Measurements from ENCODE around the gene TTC39B. TPM values are rescaled to one million over a fixed set of nuclear protein-coding genes. Genes with fewer than 3 reads are reported as not detected.

Gene TTC39B
- total RNA-seq, 1 experiment from 2014 or later, result 7.4 TPM

- TF ChIP-seq ZBTB33 (IDR thresholded peaks at IDR 0.05; ENCODE audit: extremely low read depth, insufficient replicate concordance, low read length) (no peak), YY1 (IDR thresholded peaks at IDR 0.05; ENCODE audit: extremely low read depth, insufficient replicate concordance, low read depth, low read length) (no peak), POLR2AphosphoS5 (IDR thresholded peaks at IDR 0.05; ENCODE audit: low read depth, low read length) (no peak), ATF3 (IDR thresholded peaks at IDR 0.05) (no peak), FOSL1 (IDR thresholded peaks at IDR 0.05; ENCODE audit: low read depth) (no peak), POLR2A (IDR thresholded peaks at IDR 0.05; ENCODE audit: borderline replicate concordance, extremely low read depth, insufficient read depth, insufficient read length) (no peak), CEBPB (IDR thresholded peaks at IDR 0.05; ENCODE audit: low read depth) (no peak), EZH2 (IDR thresholded peaks at IDR 0.05) (no peak), SRF (IDR thresholded peaks at IDR 0.05; ENCODE audit: low read depth) (no peak)
Observed at GRCh38 chr9:15140051-15140450, 167.0 kb downstream of the TTC39B start (continued).

- POLR2A ChIA-PET, result no interaction called here
- Histone ChIP-seq H3K9me2 (ENCODE audit: insufficient read depth) (no peaks in the 10 kb centered on the region), H3K9me3 (ENCODE audit: control insufficient read depth in 1 of 2, insufficient read depth in 1 of 2, low read depth in 1 of 2, low read length in 2 of 2) (no peaks in the 10 kb centered on the region), H2AFZ (ENCODE audit: low read depth, low read length, poor library complexity, severe bottlenecking) (no peak overlapping the region), H3K4me2 (ENCODE audit: low read length) (no peak overlapping the region), H3K79me2 (ENCODE audit: insufficient read depth, low read length) (no peaks in the 10 kb centered on the region), H3K4me3 (replicated peaks in 1 of 2; ENCODE audit: low read depth in 1 of 2, low read length in 2 of 2) (no peak overlapping the region), H3K9ac (ENCODE audit: low read length) (no peak overlapping the region), H3K27ac (ENCODE audit: low read depth, low read length) (no peak overlapping the region), H4K20me1 (ENCODE audit: insufficient read depth) (no peaks in the 10 kb centered on the region), H3K27me3 (ENCODE audit: insufficient read depth, low read length) (no peaks in the 10 kb centered on the region), H3K36me3 (ENCODE audit: control insufficient read depth in 1 of 2, insufficient read depth in 2 of 2, low read length in 2 of 2) (no peaks in the 10 kb centered on the region), H3K4me1 (ENCODE audit: control insufficient read depth in 1 of 2, insufficient read depth in 2 of 2, low read length in 2 of 2) (peaks cover 0 to 19% of the 10 kb centered on the region in 2 experiments; a peak in 2 of 4 replicates)
- no peak for DNase-seq (ENCODE audit: low read depth, low spot score)
- ATAC-seq, result no peak
- intact Hi-C loops (cut with micrococcal nuclease), result loop anchor here (5.0 kb wide), 2 partner anchors 82 to 292 kb away; no protein-coding TSS in a partner anchor
- RAD21 ChIA-PET (ENCODE audit: low non-redundant PET in 1 of 2, low total read pairs in 2 of 2, uncharacterized antibody in 2 of 2, unreplicated experiment in 2 of 2), result no interaction called here
- no peak for TF ChIP-seq POLR2AphosphoS5 (IDR thresholded peaks at IDR 0.05; ENCODE audit: low read depth, low read length)
- TF ChIP-seq REST (IDR thresholded peaks at IDR 0.05; ENCODE audit: low read depth), result no peak
- TF ChIP-seq RAD21 (IDR thresholded peaks at IDR 0.05; ENCODE audit: low read depth), result no peak
- TF ChIP-seq FOSL1 (IDR thresholded peaks at IDR 0.05; ENCODE audit: low read depth), result no peak
- no peak for TF ChIP-seq ELF1 (IDR thresholded peaks at IDR 0.05; ENCODE audit: borderline replicate concordance, low read depth)
- TF ChIP-seq SRF (IDR thresholded peaks at IDR 0.05; ENCODE audit: low read depth), result no peak
- no peak for TF ChIP-seq MAX (IDR thresholded peaks at IDR 0.05)
- TF ChIP-seq YY1 (IDR thresholded peaks at IDR 0.05; ENCODE audit: extremely low read depth, insufficient replicate concordance, low read depth, low read length), result no peak
- no peak for TF ChIP-seq SIN3A (IDR thresholded peaks at IDR 0.05; ENCODE audit: low read depth)
- TF ChIP-seq ZBTB33 (IDR thresholded peaks at IDR 0.05; ENCODE audit: extremely low read depth, insufficient replicate concordance, low read length), result no peak
- TF ChIP-seq EGR1 (IDR thresholded peaks at IDR 0.05; ENCODE audit: low read depth), result no peak
- no peak for TF ChIP-seq EZH2phosphoT487 (IDR thresholded peaks at IDR 0.05; ENCODE audit: borderline replicate concordance)
- TF ChIP-seq EZH2 (IDR thresholded peaks at IDR 0.05), result no peak
- no peak for TF ChIP-seq SP1 (IDR thresholded peaks at IDR 0.05; ENCODE audit: low read depth)
- no peak for TF ChIP-seq ZNF274 (IDR thresholded peaks at IDR 0.05; ENCODE audit: low read depth, low read length)
- BruUV-seq (replicated peaks), result no TSS peak
- CTCF ChIA-PET, result no interaction called here
Observed at GRCh38 chr9:15139469-15139868, 167.5 kb downstream of the TTC39B start.
